K562 (cell line): ENCODE results near the gene KCNK18. TPM values are rescaled to one million over a fixed set of nuclear protein-coding genes. Genes with fewer than 3 reads are reported as not detected.

Experiments
- CTBP1 ChIP-seq: fragments of 450-650 bp; IDR thresholded peaks from 2 replicates; pipeline ENCODE4 v1.6.1; 2016; ENCODE audit warnings: borderline replicate concordance
- CXXC5 ChIP-seq: fragments of 250-450 bp; sonication (Bioruptor Pico); IDR thresholded peaks from 2 replicates; pipeline ENCODE4 v1.8.0; 2022; ENCODE audit warnings: inconsistent platforms, mild to moderate bottlenecking, moderate library complexity
- FOS ChIP-seq: IDR thresholded peaks from 3 replicates; pipeline ENCODE4 v1.6.1; 2011; ENCODE audit not compliant: insufficient read length; ENCODE audit errors: extremely low read depth
- HDAC6 ChIP-seq: IDR thresholded peaks from 2 replicates; pipeline ENCODE4 v1.6.1; 2012; ENCODE audit warnings: low read depth, mild to moderate bottlenecking, control low read depth, inconsistent platforms, low read length, moderate library complexity
- KAT8 ChIP-seq: fragments of 450-650 bp; IDR thresholded peaks from 2 replicates; pipeline ENCODE4 v1.6.1; 2016; ENCODE audit warnings: low read depth, mild to moderate bottlenecking
- MAFG ChIP-seq: fragments of 450-650 bp; conservative IDR thresholded peaks from 2 replicates; pipeline ENCODE4 v1.6.1; 2016; ENCODE audit warnings: missing genetic modification characterization, missing compliant biosample characterization
- MAZ ChIP-seq, 2 experiments: fragments of 450-650 bp in 1 of 2; sonication (generic) in 1 of 2; formaldehyde crosslinking; IDR thresholded peaks in 1 of 2; conservative IDR thresholded peaks in 1 of 2; 2 replicates each; pipeline versions ENCODE4 v1.4.0 to v1.5.0; 2020; ENCODE audit warnings: mild to moderate bottlenecking in 1 of 2, missing genetic modification reagents in 1 of 2
- NFIC ChIP-seq: fragments of 450-650 bp; IDR thresholded peaks from 2 replicates; pipeline ENCODE4 v1.6.1; 2017; ENCODE audit warnings: mild to moderate bottlenecking, inconsistent platforms
- NRF1 ChIP-seq, 2 experiments: fragments of 450-650 bp; IDR thresholded peaks in 1 of 2; conservative IDR thresholded peaks in 1 of 2; 2 replicates each; pipeline ENCODE4 v1.6.1; 2014; ENCODE audit warnings: mild to moderate bottlenecking in 2 of 2
- PHF21A ChIP-seq: fragments of 450-650 bp; IDR thresholded peaks from 2 replicates; pipeline ENCODE4 v1.6.1; 2017; ENCODE audit warnings: low read depth, borderline replicate concordance
- PRMT5 ChIP-seq: sonication (generic); formaldehyde crosslinking; IDR thresholded peaks from 2 replicates; pipeline ENCODE4 v1.5.0; 2020; ENCODE audit warnings: missing genetic modification reagents
- RB1 ChIP-seq: fragments of 450-650 bp; IDR thresholded peaks from 2 replicates; pipeline ENCODE4 v1.6.1; 2017; ENCODE audit warnings: low read depth, mild to moderate bottlenecking
- SMC3 ChIP-seq: conservative IDR thresholded peaks from 2 replicates; pipeline ENCODE4 v1.6.1; 2011; ENCODE audit warnings: low read depth, low read length, improper control_type of control experiment; ENCODE audit not compliant: insufficient read depth
- STAG1 ChIP-seq: sonication (generic); formaldehyde crosslinking; IDR thresholded peaks from 2 replicates; pipeline ENCODE4 v1.5.0; 2020; ENCODE audit warnings: missing genetic modification reagents, borderline replicate concordance
- TARDBP ChIP-seq: fragments of 450-650 bp; IDR thresholded peaks from 2 replicates; pipeline ENCODE4 v1.6.1; 2016
- VEZF1 ChIP-seq: fragments of 200-800 bp; sonication (Bioruptor generic); IDR thresholded peaks from 2 replicates; pipeline ENCODE4 v1.6.1; 2017; ENCODE audit warnings: missing genetic modification characterization, missing compliant biosample characterization
- ZBTB9 ChIP-seq: fragments of 450-650 bp; formaldehyde crosslinking; IDR thresholded peaks from 2 replicates; pipeline ENCODE4 v1.4.0; 2020; ENCODE audit warnings: mild to moderate bottlenecking, moderate library complexity
- ZNF143 ChIP-seq: sonication (generic); formaldehyde crosslinking; IDR thresholded peaks from 2 replicates; pipeline ENCODE4 v1.9.0; 2022; ENCODE audit warnings: mild to moderate bottlenecking, missing genetic modification reagents
- ZNF584 ChIP-seq: fragments of 200-800 bp; sonication (Bioruptor generic); IDR thresholded peaks from 2 replicates; pipeline ENCODE4 v1.6.1; 2016; ENCODE audit warnings: low read depth, mild to moderate bottlenecking, missing genetic modification characterization, missing compliant biosample characterization
- polyA plus RNA-seq, 8 experiments: library from polyadenylated mRNA; depleted of rRNA in 4 of 8; stranded (reverse) in 5 of 8; unstranded in 3 of 8; fragments of >200 nt; fragmentation: Nextera tagmentation in 2 of 8; fragmentation: Illumina TruSeq in 1 of 8; extraction: Ambion mirVana in 2 of 8; extraction: Trizol in 1 of 8; gene quantifications; 2 replicates each; pipeline versions ENCODE4 v1.2.1 to v1.2.3, GENCODE V29; 2011 to 2014; ENCODE audit warnings: inconsistent platforms in 1 of 8, missing spikeins in 1 of 8
- total RNA-seq, 7 experiments: library from RNA; depleted of rRNA in 6 of 7; stranded (reverse); fragments of >200 nt in 6 of 7; fragmentation: Illumina TruSeq in 2 of 7; extraction: Trizol in 2 of 7; gene quantifications; 2 replicates each; pipeline versions ENCODE4 v1.2.1 to v1.2.3, GENCODE V29; 2011 to 2021; ENCODE audit warnings: low replicate concordance in 1 of 7
- TF ChIP-seq, protein P1 (sequence below), 3 experiments: IDR thresholded peaks in 2 of 3; conservative IDR thresholded peaks in 1 of 3; 2 replicates each; pipeline ENCODE4 v1.5.1; 2011 to 2012; ENCODE audit warnings: low read length in 3 of 3, mild to moderate bottlenecking in 3 of 3, control low read depth in 2 of 3, improper control_type of control experiment in 1 of 3, inconsistent platforms in 1 of 3, low read depth in 1 of 3, mixed read lengths in 1 of 3, moderate library complexity in 1 of 3; ENCODE audit not compliant: insufficient read depth in 2 of 3

Gene KCNK18
- total and polyA plus RNA-seq, 9 of the 15 experiments (the other 6 are each of a cell fraction or from before 2014, with no cell fraction given) = not detected

DNA sequence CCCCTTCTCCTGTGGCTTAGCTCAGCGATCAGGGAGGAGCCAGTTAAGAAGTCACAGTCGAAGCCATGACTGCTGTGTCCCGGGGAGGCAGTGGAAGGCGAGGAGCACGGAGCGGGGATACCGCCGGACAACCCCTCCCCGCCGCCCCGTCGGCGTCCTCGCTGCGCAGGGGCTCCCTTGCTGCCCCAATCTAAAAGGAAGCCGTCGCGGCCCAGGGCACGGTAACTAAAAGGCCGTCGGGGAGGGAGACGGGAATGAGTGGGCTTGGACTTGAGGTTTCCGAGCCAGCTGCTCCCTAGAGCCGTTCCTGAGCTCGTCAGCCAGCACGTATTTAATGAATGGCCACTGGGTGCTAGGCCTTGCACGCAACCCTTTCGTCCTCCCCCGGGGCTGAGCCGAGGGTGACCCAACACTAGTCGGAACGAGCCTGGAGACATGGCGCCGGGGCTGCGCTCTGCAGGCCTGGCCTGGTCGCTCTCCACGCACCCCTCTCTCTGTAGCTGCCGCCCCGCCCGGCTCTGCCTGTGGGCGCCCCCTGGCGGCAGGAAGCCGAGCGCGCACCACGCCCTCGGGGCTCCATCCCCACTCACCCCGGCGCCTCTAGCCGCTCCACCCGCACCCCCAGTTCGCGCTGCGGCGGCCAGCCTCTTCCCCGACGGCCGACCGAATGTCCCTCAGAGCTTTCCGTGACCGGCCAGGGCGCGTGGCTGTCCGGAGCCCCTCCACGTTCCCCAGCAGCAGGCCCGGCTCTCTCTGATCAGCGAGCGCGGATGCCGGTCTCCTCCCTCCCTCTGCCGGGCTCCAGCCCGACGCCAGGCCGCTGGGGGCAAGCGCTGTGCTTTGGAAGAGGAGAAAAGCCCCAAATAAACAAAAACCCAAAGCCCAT, 29.3 kb upstream of the KCNK18 start (continued):
- TF ChIP-seq ZNF584 (CRISPR knock-in tag) (no peak), FOS (no peak), SMC3 (peak; percentile 56), MAFG (no peak), HDAC6 (no peak), CXXC5 (CRISPR knock-in tag) (0 out of 2 replicates have a peak, but pooled peaks have one; percentile 16), TARDBP (no peak), RB1 (0 out of 2 replicates have a peak, but pooled peaks have one; percentile 33), MAZ (CRISPR knock-in tag; conservative IDR thresholded peaks at IDR 0.05 in 1 of 2, IDR thresholded peaks at IDR 0.05 in 1 of 2) (peak; percentile 73 to 80), NFIC (no peak), VEZF1 (CRISPR knock-in tag) (peak; percentile 57), KAT8 (no peak), PRMT5 (CRISPR knock-in tag) (no peak), PHF21A (no peak), STAG1 (CRISPR knock-in tag) (peak; percentile 34; the same call in 1 of the 2 replicates), ZNF143 (CRISPR knock-in tag) (no peak), ZBTB9 (CRISPR knock-in tag) (no peak), NRF1 (conservative IDR thresholded peaks at IDR 0.05 in 1 of 2, IDR thresholded peaks at IDR 0.05 in 1 of 2) (peak; percentile 56 to 70), CTBP1 (peak; percentile 33; the same call in 1 of the 2 replicates)
- TF ChIP-seq, protein P1, sequence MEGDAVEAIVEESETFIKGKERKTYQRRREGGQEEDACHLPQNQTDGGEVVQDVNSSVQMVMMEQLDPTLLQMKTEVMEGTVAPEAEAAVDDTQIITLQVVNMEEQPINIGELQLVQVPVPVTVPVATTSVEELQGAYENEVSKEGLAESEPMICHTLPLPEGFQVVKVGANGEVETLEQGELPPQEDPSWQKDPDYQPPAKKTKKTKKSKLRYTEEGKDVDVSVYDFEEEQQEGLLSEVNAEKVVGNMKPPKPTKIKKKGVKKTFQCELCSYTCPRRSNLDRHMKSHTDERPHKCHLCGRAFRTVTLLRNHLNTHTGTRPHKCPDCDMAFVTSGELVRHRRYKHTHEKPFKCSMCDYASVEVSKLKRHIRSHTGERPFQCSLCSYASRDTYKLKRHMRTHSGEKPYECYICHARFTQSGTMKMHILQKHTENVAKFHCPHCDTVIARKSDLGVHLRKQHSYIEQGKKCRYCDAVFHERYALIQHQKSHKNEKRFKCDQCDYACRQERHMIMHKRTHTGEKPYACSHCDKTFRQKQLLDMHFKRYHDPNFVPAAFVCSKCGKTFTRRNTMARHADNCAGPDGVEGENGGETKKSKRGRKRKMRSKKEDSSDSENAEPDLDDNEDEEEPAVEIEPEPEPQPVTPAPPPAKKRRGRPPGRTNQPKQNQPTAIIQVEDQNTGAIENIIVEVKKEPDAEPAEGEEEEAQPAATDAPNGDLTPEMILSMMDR (IDR thresholded peaks at IDR 0.05 in 2 of 3, conservative IDR thresholded peaks at IDR 0.05 in 1 of 3; ENCODE audit: insufficient read depth in 2 of 3, low read depth in 1 of 3, low read length in 3 of 3) = peak; percentile 64 to 75 (median 70)
